Prostate gland (tissue), 1 donor: ENCODE results near the gene VRK3.

Experiments
- POLR2A ChIP-seq: fragments of 450-650 bp; IDR thresholded peaks from one replicate; pipeline ENCODE4 v1.6.1; 2016; ENCODE audit warnings: antibody characterized with exemption, mild to moderate bottlenecking
- POLR2AphosphoS5 ChIP-seq: sonication (generic); formaldehyde crosslinking; IDR thresholded peaks from one replicate; pipeline ENCODE4 v1.6.1; 2017; ENCODE audit warnings: antibody characterized with exemption

DNA sequence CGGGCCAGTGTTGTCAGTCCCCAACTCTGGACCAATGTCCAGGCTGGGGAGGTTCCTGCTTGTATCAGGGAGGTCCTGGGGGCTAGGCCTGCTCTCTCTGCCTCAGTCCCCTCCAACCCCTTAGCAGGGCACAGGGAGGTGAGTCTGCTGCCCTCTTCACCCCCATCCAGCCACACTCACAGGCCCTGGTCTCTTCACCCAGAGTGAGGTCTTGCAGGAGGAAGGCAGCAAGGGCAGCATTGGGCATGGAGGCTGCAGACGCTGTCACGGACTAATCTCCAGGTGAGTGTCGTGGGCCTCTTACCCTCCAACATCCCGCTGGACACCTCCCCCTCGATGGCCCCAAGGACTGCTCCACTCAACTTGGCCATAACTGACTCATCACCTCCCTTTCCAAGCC lies 52.3 kb downstream of the VRK3 start:
- TF ChIP-seq POLR2AphosphoS5 = no peak
- TF ChIP-seq POLR2A = no peak
